Fibroblast of mammary gland (primary cell): Measurements from ENCODE around the gene TNFRSF17.

Experiments
- DNase-seq: peaks from one replicate; pipeline ENCODE4 v3.0.0-alpha.2; 2010; ENCODE audit warnings: low read depth
- H3K4me3 ChIP-seq: 2 replicates; pipeline ENCODE4 v1.5.1; 2011; ENCODE audit warnings: low read depth, mild to moderate bottlenecking, low read length, moderate library complexity; ENCODE audit not compliant: control insufficient read depth
- CTCF ChIP-seq: conservative IDR thresholded peaks from 2 replicates; pipeline ENCODE4 v1.5.1; 2011; ENCODE audit warnings: low read depth, low read length, inconsistent platforms; ENCODE audit not compliant: control insufficient read depth, insufficient read depth

The TNFRSF17 gene

GRCh38 chr16:11994143-11995119, 29.4 kb downstream of the TNFRSF17 start:
- H3K4me3 ChIP-seq: no peak overlapping the region
- no peak for TF ChIP-seq CTCF
- DNase-seq: no peak

DNA sequence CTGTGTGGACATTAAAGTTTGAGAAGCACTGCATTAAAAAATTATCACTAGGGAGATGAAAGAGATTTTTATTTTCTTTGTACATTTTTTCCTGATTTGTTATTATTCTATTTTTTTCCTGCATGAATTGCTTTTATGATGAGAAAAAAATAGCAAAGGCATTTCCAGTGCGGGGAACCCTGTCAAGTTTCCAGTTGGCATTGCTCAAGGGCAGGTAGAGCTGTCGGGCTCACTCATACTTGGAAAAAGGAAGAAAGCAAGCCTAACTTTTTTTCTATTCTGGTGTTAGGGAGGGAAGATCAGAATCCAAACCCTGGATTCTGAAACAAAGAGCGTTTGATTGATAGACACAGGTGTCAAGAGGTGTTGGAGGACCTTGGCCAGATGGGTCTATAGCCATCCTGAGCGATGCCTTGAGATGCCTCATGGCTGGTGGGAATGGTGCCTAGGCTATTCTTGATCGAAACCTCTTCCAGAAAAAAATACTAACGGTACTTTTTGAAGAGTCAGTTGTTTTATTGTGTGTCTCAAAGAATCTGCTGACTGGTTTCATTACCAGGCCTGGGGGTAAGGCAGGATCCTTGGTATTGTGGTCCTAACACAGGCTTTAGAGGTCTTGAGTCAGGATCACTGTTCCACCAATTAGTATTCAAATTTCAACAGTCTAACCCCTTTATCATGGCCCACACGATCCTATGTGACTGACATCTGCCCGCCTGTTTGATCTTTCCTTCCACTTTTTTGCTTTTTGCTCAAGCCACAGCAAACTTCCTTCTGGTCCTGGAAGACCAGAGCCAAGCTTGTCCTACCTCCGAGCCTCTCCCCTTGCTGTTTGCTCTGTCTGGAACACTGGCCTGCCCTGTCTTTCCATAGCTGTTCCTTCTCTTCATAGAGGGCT, 31.7 kb downstream of the TNFRSF17 start:
- H3K4me3 ChIP-seq: no peak overlapping the region
- DNase-seq: no peak
- no peak for TF ChIP-seq CTCF

DNA sequence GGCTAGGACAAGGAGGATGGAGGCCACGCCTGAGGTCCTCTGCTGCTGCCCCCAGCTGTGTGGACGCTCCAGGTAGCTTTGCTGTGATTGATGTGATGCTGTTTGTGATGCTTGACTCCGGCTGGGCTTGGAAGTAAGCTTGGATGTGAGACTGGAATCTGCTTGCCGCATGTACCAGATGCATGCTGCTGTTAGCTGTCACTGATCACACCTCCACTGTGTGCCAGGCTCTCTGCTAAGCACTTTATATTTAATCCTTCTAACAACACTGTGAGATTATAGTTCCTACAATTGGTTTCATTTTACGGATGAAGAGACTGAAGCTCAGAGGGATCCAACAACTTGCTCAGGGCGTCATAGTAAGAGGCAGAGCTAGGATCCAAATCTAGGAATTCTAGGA, 35.0 kb downstream of the TNFRSF17 start:
- TF ChIP-seq CTCF: no peak
- DNase-seq: no peak
- H3K4me3 ChIP-seq: no peak overlapping the region

DNA sequence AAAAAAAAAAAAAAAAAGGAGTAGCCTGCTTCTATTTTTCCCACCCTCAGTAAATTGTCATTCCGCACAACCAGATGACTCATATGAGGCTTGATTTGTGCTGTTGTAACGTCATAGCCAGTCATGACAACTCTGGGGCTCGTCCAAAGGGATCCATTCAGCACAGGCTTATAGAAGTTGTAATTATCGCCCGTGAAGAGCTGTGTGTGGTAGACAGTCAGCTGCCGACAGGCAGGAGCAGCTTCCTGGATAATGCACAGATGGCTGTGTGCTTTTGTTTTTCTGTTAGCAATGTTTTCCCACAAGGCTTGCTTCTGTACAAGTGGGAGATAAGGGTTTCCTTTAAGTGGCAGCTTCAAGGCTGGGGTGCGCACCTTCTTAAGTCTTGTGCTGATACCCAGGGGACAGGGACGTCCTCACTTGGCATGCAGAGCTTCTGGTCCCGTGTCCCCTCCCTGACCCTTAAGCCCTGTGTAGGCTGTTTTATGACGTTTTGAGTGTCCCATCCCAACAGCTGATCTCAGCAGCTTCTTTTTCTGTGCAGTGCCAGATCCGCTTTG, 37.5 kb downstream of the TNFRSF17 start:
- TF ChIP-seq CTCF: no peak
- no peak overlapping the region for H3K4me3 ChIP-seq

DNA sequence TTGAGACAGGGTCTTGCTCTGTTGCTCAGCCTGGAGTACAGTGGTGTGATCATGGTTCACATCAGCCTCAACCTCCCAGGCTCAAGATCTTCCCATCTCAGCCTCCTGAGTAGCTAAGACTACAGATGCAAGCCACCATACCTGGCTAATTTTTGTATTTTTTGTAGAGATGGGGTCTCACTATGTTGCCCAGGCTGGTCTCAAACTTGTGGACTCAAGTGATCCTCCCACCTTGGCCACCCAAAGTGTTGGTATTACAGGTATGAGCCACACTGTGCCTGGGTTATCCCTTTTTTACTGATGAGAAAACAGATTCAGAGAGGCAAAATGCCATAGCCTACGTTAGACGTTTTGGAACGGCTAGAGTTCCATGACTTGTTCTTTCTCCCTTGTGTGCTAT, 41.6 kb downstream of the TNFRSF17 start:
- no peak for DNase-seq
- TF ChIP-seq CTCF: no peak
- H3K4me3 ChIP-seq: no peak overlapping the region

More for the DNA sequence above, 37.5 kb downstream of the TNFRSF17 start:
- peak; percentile 96 for DNase-seq

- no peak overlapping the region for H3K4me3 ChIP-seq
- no peak for TF ChIP-seq CTCF
- no peak for DNase-seq
These were observed 44.5 kb downstream of the TNFRSF17 start for GRCh38 chr16:12009462-12009861.
